ENCODE measurements around the gene STX1A.
"Not testable (repeated sequence)": the region's sequence is repeated elsewhere in the genome, so short reads cannot be mapped to it uniquely, and the experiment has no call there.

The STX1A gene

GRCh38 chr7:73734619-73735527 lies 15.4 kb upstream of the STX1A start:
- peak; percentile 83 for DNase-seq

GRCh38 chr7:73732397-73732796 lies 12.9 kb upstream of the STX1A start:
- no peak for DNase-seq

DNA sequence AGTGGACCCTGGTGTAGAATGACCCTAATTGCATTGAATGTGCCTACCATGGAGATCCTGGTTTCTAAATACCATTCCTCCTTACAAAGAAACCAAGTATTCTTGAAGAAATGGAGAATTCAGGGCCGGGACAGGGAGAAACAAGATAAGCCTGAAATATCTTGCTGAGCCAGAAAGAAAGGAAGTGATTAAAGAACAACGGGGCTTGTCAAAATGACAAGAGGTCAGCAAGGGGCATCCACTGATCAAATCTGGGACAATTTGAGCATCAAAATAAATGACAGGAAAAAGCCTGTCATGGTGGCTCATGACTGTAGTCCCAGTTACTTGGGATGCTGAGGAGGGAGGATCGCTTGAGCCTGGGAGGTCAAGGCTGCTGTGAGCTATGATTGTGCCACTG lies 11.0 kb upstream of the STX1A start:
- DNase-seq, result no peak

- no peak for DNase-seq
These were observed 9.1 kb upstream of the STX1A start for GRCh38 chr7:73728551-73728950.

DNA sequence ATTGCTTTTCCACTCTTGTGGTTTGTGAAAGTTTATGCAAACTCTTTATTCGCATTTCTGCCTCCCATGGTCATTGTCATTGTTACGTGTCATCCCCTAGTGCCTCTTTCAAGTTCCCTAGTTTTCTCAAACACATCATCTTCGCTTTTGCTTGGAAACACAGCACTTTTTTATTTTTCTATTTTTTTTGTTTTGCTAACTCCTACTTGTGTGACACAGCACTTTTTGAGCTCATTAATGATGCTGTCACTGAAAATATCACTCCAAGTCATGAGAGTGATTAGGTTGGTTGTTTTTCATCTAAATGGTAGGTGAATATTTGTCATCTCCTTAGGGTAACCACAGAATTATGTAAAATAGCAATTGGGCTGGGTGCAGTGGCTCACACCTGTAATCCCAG lies 8.5 kb upstream of the STX1A start:
- no peak for DNase-seq

DNA sequence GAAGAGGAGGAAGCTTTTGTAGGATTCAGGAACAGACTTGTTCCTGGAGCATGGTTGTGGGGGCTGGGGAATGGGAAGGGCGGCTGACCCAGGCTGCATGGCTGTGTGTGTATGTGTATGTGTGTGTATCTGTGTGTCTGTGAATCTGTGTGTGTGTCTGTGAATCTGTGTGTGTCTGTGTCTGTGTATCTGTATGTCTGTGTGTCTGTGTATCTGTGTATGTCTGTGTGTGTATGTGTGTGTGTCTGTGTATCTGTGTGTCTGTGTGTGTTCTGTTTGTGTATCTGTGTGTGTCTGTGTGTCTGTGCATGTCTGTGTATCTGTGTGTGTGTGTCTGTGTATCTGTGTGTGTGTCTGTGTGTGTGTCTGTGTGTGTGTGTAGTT lies 6.6 kb upstream of the STX1A start:
- DNase-seq, result no peak

- DNase-seq, result no peak
These were observed 4.3 kb upstream of the STX1A start for GRCh38 chr7:73723813-73724212.

- DNase-seq, result no peak
These were observed 3.3 kb upstream of the STX1A start for GRCh38 chr7:73722785-73723184.

GRCh38 chr7:73722182-73722581 lies 2.7 kb upstream of the STX1A start:
- not testable (repeated sequence) for DNase-seq

GRCh38 chr7:73721377-73721817 lies 1.9 kb upstream of the STX1A start:
- no peak for DNase-seq

- DNase-seq, result not testable (repeated sequence)
These were observed 974 bp upstream of the STX1A start for GRCh38 chr7:73720443-73720842.

DNA sequence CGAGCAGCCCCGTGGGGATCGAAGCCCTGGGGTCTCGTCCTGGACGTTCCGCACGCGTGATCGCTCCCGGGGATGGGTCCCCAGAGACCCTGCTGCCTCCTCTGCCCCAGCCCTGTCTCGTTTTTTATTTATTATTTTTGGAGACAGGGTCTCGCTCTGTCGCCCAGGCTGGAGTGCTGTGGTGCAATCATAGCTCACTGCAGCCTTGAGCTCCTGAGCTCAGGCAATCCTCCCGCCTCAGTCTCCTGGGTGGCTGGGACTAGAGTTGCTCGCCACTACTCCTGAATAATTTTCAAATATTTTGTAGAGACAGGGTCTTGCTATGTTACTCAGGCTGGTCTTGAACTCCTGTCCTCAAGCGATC lies 319 bp upstream of the STX1A start:
- no peak for DNase-seq

DNA sequence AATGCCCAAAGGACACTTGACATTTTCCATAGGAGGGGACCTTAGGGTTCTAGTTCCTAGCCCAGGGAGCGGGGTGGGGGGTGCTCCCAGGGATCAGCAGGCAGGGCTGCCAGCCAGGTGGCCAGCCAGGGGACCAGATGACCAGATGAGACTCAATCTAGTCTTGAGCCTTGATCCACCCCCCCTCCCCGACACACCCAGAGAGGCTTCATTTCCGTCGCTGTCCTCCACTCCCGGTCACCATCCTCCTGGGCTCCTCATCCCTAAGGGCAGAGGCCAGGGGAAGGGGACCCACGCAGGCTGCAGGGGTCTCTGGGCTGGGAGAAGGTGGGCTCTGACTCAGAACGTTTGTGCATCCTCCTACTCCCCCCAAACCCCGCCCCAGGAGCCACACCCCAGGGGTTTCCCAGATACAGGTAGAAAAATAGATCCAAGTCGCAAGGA lies 1.0 kb downstream of the STX1A start:
- DNase-seq, result no peak

GRCh38 chr7:73717991-73718405 lies 1.5 kb downstream of the STX1A start:
- peak; percentile 80 for DNase-seq

DNA sequence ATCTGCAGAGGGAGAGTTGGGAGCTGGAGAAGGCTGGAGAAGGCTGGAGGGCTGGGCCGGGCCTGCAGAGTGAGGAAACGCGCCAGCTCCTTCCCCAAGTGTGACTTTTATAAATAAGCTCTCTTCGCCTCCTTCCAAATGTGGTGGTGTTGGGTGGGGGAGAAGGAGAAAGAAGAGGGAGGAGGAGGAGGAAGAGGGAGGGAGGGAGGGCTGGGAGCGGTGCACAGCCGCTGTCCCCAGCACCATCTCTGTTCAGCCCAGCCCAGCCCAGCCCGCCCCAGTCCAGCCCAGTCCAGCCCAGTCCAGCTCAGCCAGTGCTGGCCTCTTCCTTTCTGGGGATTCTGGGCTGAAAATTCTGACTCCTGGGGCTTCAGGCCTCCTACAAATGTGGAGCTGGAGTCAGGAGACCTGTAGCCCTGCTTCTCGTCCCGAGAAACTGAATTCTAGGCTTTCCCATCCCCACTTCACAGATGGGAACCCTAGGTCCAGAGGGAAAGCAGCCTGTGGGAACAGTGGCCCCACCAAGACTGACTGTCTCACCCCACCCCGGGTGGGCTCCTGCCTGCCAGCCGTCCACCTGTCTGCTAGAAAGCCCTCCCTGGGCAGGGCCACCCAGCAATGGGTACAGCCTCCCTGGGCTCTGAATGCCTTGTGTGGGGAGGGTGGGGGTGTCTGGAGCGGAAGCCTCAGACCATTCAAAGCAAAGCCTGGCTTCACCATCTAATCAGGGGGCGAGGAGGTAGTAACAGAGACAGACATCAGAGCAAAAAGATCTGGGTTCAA lies 2.3 kb downstream of the STX1A start:
- DNase-seq, result no peak

GRCh38 chr7:73716318-73716890 lies 3.1 kb downstream of the STX1A start:
- no peak for DNase-seq

DNA sequence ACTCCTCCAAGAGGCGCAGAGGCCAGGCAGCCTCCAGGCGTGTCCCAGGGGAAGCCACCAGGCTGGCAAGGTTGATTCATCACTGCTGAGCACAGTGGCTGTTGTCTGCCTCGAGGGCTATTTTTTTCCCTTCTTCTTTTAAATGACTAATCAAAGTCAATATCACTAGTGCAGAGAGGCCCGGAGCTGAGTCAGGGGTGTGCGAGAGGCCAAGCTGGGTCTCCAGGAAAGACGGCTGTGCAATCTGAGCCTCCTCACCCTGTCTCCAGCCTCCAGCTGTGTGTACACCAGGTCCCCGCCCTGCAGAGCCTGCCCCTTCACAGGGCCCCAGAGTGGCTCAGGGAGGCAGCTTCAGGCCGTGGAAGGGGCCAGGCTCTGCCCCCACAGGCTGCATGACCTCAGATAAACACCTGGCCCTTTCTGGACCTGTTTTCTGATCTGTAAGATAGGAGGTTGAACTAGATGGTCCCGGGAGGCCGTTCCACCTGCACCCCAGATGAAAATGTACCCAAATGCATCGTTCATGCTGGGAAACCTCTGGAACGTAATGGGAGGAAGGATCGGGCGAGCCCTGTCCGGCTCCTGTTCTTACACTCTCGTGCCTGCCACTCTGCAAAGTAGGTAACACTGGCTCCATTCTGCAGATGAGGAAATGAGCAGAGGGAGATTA lies 3.7 kb downstream of the STX1A start:
- peak; percentile 91 for DNase-seq

DNA sequence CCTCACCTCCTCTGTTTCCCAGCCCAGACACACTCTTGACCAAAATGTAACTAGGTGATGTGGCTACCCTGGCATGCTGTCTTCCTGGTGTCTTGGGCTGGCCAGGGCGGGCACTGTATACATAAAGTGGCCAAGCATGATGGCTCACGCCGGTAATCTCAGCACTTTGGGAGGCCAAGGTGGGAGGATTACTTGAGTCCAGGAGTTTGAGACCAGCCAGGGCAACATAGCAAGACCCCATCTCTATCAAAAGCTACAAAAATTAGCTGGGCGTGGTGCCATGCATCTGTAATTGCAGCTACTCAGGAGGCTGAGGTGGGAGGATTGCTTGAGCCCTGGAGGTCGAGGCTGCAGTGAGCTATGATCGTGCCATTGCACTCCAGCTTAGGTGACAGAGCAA lies 6.2 kb downstream of the STX1A start:
- DNase-seq, result not testable (repeated sequence)

- no peak for DNase-seq
These were observed 6.7 kb downstream of the STX1A start for GRCh38 chr7:73712773-73713172.

- no peak for DNase-seq
These were observed 10.4 kb downstream of the STX1A start for GRCh38 chr7:73708961-73709549.

GRCh38 chr7:73707045-73707631 lies 12.3 kb downstream of the STX1A start:
- DNase-seq, result no peak
